Measurements from ENCODE around the gene FBXL12. TPM values are rescaled to one million over a fixed set of nuclear protein-coding genes. Genes with fewer than 3 reads are reported as not detected.

FBXL12 gene, protein sequence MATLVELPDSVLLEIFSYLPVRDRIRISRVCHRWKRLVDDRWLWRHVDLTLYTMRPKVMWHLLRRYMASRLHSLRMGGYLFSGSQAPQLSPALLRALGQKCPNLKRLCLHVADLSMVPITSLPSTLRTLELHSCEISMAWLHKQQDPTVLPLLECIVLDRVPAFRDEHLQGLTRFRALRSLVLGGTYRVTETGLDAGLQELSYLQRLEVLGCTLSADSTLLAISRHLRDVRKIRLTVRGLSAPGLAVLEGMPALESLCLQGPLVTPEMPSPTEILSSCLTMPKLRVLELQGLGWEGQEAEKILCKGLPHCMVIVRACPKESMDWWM
- total RNA-seq (2022; extraction: Qiagen RNA extraction; ENCODE audit: low read depth): 11.0 to 14.4 TPM (median 13.5 TPM) in 5 replicates

DNA sequence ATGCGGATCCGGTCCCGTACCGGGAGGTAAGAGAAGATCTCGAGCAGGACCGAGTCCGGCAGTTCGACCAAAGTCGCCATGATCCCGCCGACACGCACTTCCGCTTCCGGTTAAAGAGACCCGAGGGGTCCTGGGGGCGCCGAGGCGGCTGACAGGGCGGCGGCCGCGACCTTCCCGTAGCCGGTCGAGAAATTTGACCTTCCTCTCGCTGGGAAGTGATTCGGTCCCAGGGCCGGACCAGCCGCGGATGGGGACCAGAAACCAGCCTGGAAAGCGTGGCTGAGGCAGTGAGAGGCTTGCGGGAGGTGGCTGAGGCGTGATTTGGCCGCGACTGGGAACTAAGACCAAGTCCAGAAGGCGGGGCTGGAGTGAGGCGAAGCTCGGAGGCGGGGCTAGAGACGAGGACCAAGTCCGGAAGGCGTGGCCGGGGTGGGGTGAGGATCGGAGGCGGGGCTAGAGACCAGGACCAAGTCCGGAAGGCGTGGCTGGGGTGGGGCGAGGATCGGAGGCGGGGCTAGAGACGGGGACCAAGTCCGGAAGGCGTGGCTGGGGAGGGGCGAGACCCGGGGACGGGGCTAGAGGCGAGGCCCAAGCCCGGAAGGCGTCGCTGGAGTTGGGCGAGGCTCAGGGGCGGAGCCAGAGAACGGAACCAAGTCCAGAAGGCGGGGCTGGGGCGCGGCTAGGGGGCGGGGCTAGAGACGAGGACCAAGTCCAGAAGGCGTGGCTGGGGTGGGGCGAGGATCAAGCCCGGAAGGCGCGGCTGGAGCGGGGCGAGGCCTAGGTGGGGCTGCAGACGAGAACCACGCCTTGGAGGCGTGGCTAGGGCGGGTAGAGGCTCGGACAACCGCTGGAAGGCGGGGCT lies at the start of gene FBXL12:
FBXL12 (minus strand) TSS at position 346 of the 862 bp plus-strand sequence; CDS start at position 80, 266 bp downstream.

DNA sequence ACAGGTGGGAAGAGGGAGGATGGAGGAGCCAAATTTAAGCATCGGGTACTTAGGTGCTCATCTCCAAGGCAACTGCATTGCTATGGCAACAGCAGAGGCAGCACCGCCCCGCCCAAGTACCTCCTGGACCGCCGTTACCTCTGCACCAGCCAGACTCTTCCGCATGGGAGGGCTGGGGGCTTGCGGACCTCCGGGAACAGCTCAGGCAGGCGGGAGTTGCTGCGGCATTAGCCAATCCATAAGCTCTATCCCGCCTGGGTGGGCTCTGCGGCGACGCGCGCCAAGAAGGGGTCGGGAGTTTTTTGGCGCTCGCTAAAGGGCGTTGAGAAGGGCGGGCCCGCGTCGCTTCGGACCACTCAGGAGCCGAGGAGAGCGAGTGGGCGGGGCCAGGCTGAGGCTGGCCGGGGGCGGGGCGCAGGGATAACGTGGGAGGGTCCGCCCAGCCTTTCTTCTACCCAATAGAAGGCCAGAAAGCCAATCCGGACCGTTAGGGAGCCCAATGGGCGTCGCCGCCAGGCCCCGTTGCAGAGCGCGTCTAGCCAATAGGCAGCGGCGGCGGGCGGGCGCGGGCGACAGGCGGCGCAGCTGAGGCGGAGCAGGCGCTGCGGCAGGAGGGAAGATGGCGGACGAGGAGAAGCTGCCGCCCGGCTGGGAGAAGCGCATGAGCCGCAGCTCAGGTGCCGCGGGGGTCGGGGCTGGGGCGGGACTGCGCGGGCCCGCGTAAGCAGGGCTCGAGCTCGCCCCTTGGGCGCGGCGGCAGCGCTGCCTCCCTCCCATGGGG lies 16.0 kb upstream of the FBXL12 start, which contains the start of gene PIN1:
PIN1 (plus strand) TSS at position 593 of the 781 bp plus-strand sequence; CDS start at position 620, 27 bp downstream.

DNA sequence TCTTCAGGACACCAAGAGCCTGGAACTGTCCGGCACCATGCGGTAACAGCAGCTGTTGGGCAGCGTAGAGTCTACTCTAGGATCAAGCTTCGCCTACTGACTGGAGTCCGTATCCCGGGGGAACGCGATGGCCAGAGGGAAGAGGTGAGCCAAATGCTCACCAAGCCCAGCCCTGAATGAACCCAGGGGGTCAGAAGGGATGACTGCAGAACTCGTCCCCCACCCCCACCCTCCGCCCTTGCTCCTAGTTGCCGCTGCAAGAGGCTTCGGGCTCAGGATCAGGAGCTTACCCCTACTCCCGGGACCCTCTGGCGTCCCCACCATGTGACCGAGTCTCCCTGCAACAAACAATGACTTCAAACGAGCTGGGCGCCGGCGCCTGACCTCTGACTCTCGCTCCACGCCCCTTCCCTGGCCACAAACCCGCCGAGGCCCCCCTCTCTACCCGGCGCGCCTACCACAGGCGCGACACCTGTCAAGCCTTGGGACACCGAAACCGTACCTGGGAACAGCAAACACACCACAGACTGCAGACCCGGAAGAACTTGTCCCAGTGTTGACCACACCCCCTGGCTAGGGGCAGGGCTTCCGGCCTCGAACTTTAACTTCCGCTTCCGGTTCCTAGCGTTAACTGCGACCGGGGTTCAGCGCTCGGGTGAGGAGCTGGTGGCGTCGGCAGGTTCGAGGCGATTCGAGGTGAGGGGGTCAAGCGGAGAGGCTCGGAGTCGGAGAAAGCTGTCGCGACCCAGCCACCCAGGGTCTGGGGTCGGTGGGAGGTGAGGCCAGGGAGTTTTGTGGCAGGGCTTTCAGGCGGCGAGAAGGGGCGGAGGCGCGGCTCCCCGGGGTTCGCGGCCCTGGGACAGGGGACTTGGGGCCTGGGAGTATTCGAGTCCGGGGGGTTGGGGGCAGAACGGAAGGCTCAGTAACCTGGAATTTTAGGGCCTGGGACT lies 8.7 kb upstream of the FBXL12 start, which contains the start of gene UBL5:
UBL5 (plus strand) TSS at position 630 of the 950 bp plus-strand sequence. CDS start 420 bp downstream, outside the sequence.

DNA sequence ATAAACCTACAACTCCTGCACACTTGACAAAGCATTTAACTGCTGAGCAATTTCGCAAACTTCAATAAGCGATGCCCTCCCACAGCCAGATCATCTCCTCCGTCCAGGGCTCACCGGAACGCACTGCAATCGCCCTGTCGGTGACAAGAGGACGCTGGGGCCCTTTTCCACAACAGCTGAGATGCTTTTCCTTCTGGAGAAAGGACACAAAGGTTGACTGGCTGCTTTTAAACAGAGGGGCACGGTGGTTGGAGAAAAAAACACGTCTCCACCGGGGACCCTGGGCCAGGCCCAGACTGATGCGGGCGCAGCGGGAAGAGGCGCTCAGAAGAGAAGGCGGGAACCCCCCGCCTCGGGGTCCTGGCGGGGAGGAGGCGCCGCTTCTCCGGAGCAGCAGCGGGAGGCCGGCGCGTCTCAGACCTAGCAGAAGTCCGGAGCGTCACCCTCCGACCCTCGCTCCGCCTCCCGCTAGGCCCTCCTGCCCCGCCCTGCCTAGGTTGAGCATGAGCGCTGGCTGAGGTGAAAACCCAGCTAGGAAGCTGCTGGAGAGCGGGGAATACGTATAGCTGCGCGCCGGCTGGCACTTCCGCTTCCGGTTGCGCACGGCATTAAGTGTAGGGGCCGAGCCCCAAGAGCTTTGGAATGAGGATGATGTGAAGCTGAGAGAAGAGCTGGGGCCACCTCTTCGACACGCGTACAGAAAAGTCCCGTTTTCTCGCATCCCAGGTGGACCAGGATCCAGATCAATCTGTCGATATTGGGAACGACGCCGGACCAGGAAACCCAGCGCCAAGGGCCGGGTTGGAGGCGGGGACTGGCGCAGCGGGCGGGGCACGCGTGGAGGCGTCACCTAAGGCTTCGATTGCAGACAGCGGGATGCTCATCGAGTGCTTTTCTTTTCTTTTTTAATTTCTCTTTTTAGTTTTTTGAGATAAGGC lies 50.4 kb downstream of the FBXL12 start, which contains the start of gene ZNF846:
ZNF846 (minus strand) TSS at position 564 of the 938 bp plus-strand sequence. CDS start 3,788 bp downstream, outside the sequence.

Other genes with a start within 250 kb of the FBXL12 start
- 3.2 to 4.6 TPM (median 3.5 TPM) in 5 replicates for gene ZNF121, start 234.6 kb downstream of the FBXL12 start, total RNA-seq (2022; extraction: Qiagen RNA extraction; ENCODE audit: low read depth)
- gene ZNF561, start 197.8 kb downstream of the FBXL12 start, total RNA-seq (2022; extraction: Qiagen RNA extraction; ENCODE audit: low read depth): 7.3 to 11.2 TPM (median 8.1 TPM) in 5 replicates
- gene ZNF562, start 144.0 kb downstream of the FBXL12 start, total RNA-seq (2022; extraction: Qiagen RNA extraction; ENCODE audit: low read depth): 5.2 to 7.8 TPM (median 5.8 TPM) in 5 replicates
- 0.59 to 1.3 TPM (median 0.73 TPM) in 5 replicates for gene ZNF846, start 50.3 kb downstream of the FBXL12 start, total RNA-seq (2022; extraction: Qiagen RNA extraction; ENCODE audit: low read depth)
- 369 to 472 TPM (median 396 TPM) in 5 replicates for gene UBL5, start 8.8 kb upstream of the FBXL12 start, total RNA-seq (2022; extraction: Qiagen RNA extraction; ENCODE audit: low read depth)
- 49.6 to 83.4 TPM (median 78.6 TPM) in 5 replicates for gene PIN1, start 16.2 kb upstream of the FBXL12 start, total RNA-seq (2022; extraction: Qiagen RNA extraction; ENCODE audit: low read depth)
- 7.5 to 14.3 TPM (median 11.3 TPM) in 5 replicates for gene OLFM2, start 117.4 kb upstream of the FBXL12 start, total RNA-seq (2022; extraction: Qiagen RNA extraction; ENCODE audit: low read depth)
- 2.8 to 4.5 TPM (median 3.1 TPM) in 5 replicates for gene COL5A3, start 191.4 kb upstream of the FBXL12 start, total RNA-seq (2022; extraction: Qiagen RNA extraction; ENCODE audit: low read depth)
- 0.31 to 0.40 TPM (median 0.36 TPM) in 4 of 5 replicates, not detected in the other for gene RDH8, start 194.4 kb upstream of the FBXL12 start, total RNA-seq (2022; extraction: Qiagen RNA extraction; ENCODE audit: low read depth)